GM23248 (cell line): ENCODE results near the gene VASP.

Experiments used
- EZH2 ChIP-seq: fragments of 200-600 bp; sonication (generic); IDR thresholded peaks from 2 replicates; pipeline ENCODE4 v1.6.1; 2018; ENCODE audit warnings: antibody characterized with exemption, mild to moderate bottlenecking; ENCODE audit not compliant: insufficient read depth, poor library complexity, severe bottlenecking
- EZH2phosphoT487 ChIP-seq: fragments of 200-600 bp; sonication (generic); IDR thresholded peaks from 2 replicates; pipeline ENCODE4 v1.6.1; 2018; ENCODE audit warnings: antibody characterized with exemption, moderate library complexity, mild to moderate bottlenecking, low read depth; ENCODE audit not compliant: insufficient read depth

DNA sequence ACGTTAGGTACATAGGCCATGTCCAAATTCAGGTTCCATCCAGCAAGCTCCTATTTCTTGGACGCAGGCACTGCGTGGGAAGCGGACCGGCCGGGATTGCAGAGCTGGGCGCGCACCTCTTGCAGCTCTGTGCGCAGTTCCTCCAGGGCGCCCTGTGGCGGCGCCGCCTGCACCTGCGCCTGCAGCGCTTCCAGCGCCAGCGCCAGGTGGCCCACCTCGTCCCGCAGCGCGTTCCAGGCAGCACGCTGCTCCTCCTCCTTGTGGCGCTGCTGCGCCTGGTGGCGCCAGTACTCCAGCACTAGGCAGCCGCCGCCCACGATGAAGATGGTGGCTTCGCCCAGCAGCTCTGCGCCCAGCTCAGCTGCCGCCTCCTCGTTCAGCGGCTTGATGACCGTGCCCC, 46.2 kb downstream of the VASP start:
- TF ChIP-seq EZH2phosphoT487 (no peak), EZH2 (no peak)
